ENCODE data around the gene DAB2IP.
A peak's percentile ranks its signal among the peaks of the same experiment; 100 is the strongest.

DAB2IP gene

GRCh38 chr9:121703014-121703734 is 51.7 kb downstream of the DAB2IP start:
- Mint-ChIP-seq H3K27ac (no peak overlapping the region), H3K27me3 (ENCODE audit: low read depth) (no peaks in the 10 kb centered on the region), H3K4me3 (no peak overlapping the region), H3K4me1 (peaks cover 9% of the 10 kb centered on the region), H3K36me3 (ENCODE audit: low read depth) (peaks cover 11% of the 10 kb centered on the region), H3K9me3 (no peaks in the 10 kb centered on the region)
- peak in 1 of 3 experiments; percentile 19 for TF ChIP-seq CTCF (IDR thresholded peaks at IDR 0.05; ENCODE audit: unreplicated experiment in 3 of 3)

- H3K36me3 Mint-ChIP-seq (ENCODE audit: low read depth) = peaks cover 15% of the 10 kb centered on the region
- TF ChIP-seq CTCF (IDR thresholded peaks at IDR 0.05; ENCODE audit: unreplicated experiment in 3 of 3) = no peak
- H3K4me1 Mint-ChIP-seq = peaks cover 9% of the 10 kb centered on the region
Measured at GRCh38 chr9:121704281-121704680, 52.8 kb downstream of the DAB2IP start.

GRCh38 chr9:121706149-121706750 is 54.8 kb downstream of the DAB2IP start:
- Mint-ChIP-seq H3K27me3 (ENCODE audit: low read depth) (no peaks in the 10 kb centered on the region), H3K27ac (no peak overlapping the region), H3K36me3 (ENCODE audit: low read depth) (peaks cover 22% of the 10 kb centered on the region)

More at GRCh38 chr9:121704281-121704680, 52.8 kb downstream of the DAB2IP start:
- H3K27me3 Mint-ChIP-seq (ENCODE audit: low read depth) = no peaks in the 10 kb centered on the region
- no peak overlapping the region for H3K27ac Mint-ChIP-seq
- H3K9me3 Mint-ChIP-seq = no peaks in the 10 kb centered on the region
- H3K4me3 Mint-ChIP-seq = no peak overlapping the region

GRCh38 chr9:121707477-121708424 is 56.3 kb downstream of the DAB2IP start:
- H3K4me1 Mint-ChIP-seq = peaks cover 24% of the 10 kb centered on the region
- H3K4me3 Mint-ChIP-seq = no peak overlapping the region
- no peak for TF ChIP-seq CTCF (IDR thresholded peaks at IDR 0.05; ENCODE audit: unreplicated experiment in 3 of 3)
- peaks cover 15% of the 10 kb centered on the region for H3K36me3 Mint-ChIP-seq (ENCODE audit: low read depth)
- H3K27ac Mint-ChIP-seq = no peak overlapping the region
- H3K27me3 Mint-ChIP-seq (ENCODE audit: low read depth) = no peaks in the 10 kb centered on the region
- no peaks in the 10 kb centered on the region for H3K9me3 Mint-ChIP-seq

More at GRCh38 chr9:121706149-121706750, 54.8 kb downstream of the DAB2IP start:
- TF ChIP-seq CTCF (IDR thresholded peaks at IDR 0.05; ENCODE audit: unreplicated experiment in 3 of 3) = no peak
- no peaks in the 10 kb centered on the region for H3K9me3 Mint-ChIP-seq
- peaks cover 16% of the 10 kb centered on the region for H3K4me1 Mint-ChIP-seq
- H3K4me3 Mint-ChIP-seq = no peak overlapping the region

GRCh38 chr9:121708768-121709488 is 57.5 kb downstream of the DAB2IP start:
- H3K4me3 Mint-ChIP-seq = no peak overlapping the region
- H3K27me3 Mint-ChIP-seq (ENCODE audit: low read depth) = no peaks in the 10 kb centered on the region
- H3K4me1 Mint-ChIP-seq = peaks cover 27% of the 10 kb centered on the region
- H3K9me3 Mint-ChIP-seq = no peaks in the 10 kb centered on the region
- TF ChIP-seq CTCF (IDR thresholded peaks at IDR 0.05; ENCODE audit: unreplicated experiment in 3 of 3) = no peak
- H3K36me3 Mint-ChIP-seq (ENCODE audit: low read depth) = peaks cover 18% of the 10 kb centered on the region
- H3K27ac Mint-ChIP-seq = no peak overlapping the region

All from nephron (organoid).